OCI-LY7 (cell line): Measurements from ENCODE around the gene SASH1. TPM values are rescaled to one million over a fixed set of nuclear protein-coding genes. Genes with fewer than 3 reads are reported as not detected.

Source experiments
- BruUV-seq: library from RNA; stranded (reverse); fragments of 400-500 nt; replicated peaks from 2 replicates; lab custom pipeline; 2021; lab: Mats Ljungman, UMichigan
- CTCF ChIA-PET: fragments of 300-600 bp; sonication (Branson Sonifier 250); formaldehyde crosslinking; loops from one replicate; lab custom pipeline; 2022; ENCODE audit warnings: antibody characterized with exemption; ENCODE audit not compliant: unreplicated experiment; lab: Charles Lee
- POLR2A ChIA-PET: fragments of 300-600 bp; sonication (Branson Sonifier 250); formaldehyde crosslinking; loops from one replicate; lab custom pipeline; 2022; ENCODE audit warnings: antibody characterized with exemption; lab: Charles Lee
- DNase-seq: peaks from one replicate; pipeline ENCODE4 v3.0.0-alpha.2; 2015; ENCODE audit warnings: low spot score
- H2AFZ ChIP-seq: fragments of 200-600 bp; sonication (generic), shearing (Covaris generic); 2 replicates; pipeline ENCODE4 v1.6.1; 2014; ENCODE audit warnings: mild to moderate bottlenecking, antibody characterized with exemption, low read length, moderate library complexity
- H3K27ac ChIP-seq: fragments of 200-600 bp; sonication (generic); 2 replicates; pipeline ENCODE4 v1.5.1; 2014; ENCODE audit warnings: mixed run types, low read depth, mild to moderate bottlenecking, moderate library complexity, low read length, inconsistent platforms; ENCODE audit not compliant: poor library complexity, severe bottlenecking
- H3K36me3 ChIP-seq: fragments of 200-600 bp; sonication (generic); 2 replicates; pipeline ENCODE4 v1.6.1; 2014; ENCODE audit warnings: mild to moderate bottlenecking, antibody characterized with exemption, low read length, moderate library complexity, mixed read lengths; ENCODE audit not compliant: insufficient read depth
- H3K4me1 ChIP-seq: fragments of 200-600 bp; sonication (generic); 2 replicates; pipeline ENCODE4 v1.5.1; 2014; ENCODE audit warnings: mild to moderate bottlenecking, low read length; ENCODE audit not compliant: insufficient read depth, poor library complexity, severe bottlenecking
- H3K4me2 ChIP-seq: fragments of 200-600 bp; sonication (generic); 2 replicates; pipeline ENCODE4 v1.6.1; 2014; ENCODE audit warnings: mild to moderate bottlenecking, low read length
- H3K4me3 ChIP-seq: fragments of 200-600 bp; sonication (generic); 2 replicates; pipeline ENCODE4 v1.5.1; 2014; ENCODE audit warnings: mild to moderate bottlenecking, low read depth, low read length; ENCODE audit not compliant: poor library complexity, severe bottlenecking
- H3K79me2 ChIP-seq: fragments of 200-600 bp; sonication (generic); 2 replicates; pipeline ENCODE4 v1.6.1; 2016; ENCODE audit warnings: low read depth, mild to moderate bottlenecking, low read length, moderate library complexity, mixed read lengths; ENCODE audit not compliant: insufficient read depth
- H3K9me2 ChIP-seq: fragments of 200-600 bp; sonication (generic); 2 replicates; pipeline ENCODE4 v1.6.1; 2016; ENCODE audit warnings: mild to moderate bottlenecking, low read length, mixed read lengths; ENCODE audit not compliant: insufficient read depth
- H3K9me3 ChIP-seq: fragments of 200-600 bp; sonication (generic); 2 replicates; pipeline ENCODE4 v1.6.1; 2014; ENCODE audit warnings: mild to moderate bottlenecking, mixed run types, low read length, mixed read lengths
- H4K20me1 ChIP-seq: fragments of 200-600 bp; sonication (generic); 2 replicates; pipeline ENCODE4 v1.6.1; 2014; ENCODE audit warnings: mild to moderate bottlenecking, antibody characterized with exemption, low read length, moderate library complexity, mixed read lengths; ENCODE audit not compliant: insufficient read depth
- CTCF ChIP-seq: fragments of 200-600 bp; sonication (generic); conservative IDR thresholded peaks from 2 replicates; pipeline ENCODE4 v1.5.1; 2014; ENCODE audit warnings: mild to moderate bottlenecking, antibody characterized with exemption, low read length, moderate library complexity, mixed read lengths
- EZH2phosphoT487 ChIP-seq: fragments of 200-600 bp; sonication (generic); IDR thresholded peaks from 2 replicates; pipeline ENCODE4 v1.6.1; 2018; ENCODE audit warnings: low read depth, borderline replicate concordance, mild to moderate bottlenecking, mixed run types, antibody characterized with exemption, low read length, moderate library complexity, mixed read lengths
- intact Hi-C: fragments of 100-400 bp; cut with micrococcal nuclease; formaldehyde crosslinking; loops from one replicate; pipeline ENCODE4 v1.10.0; 2022; ENCODE audit not compliant: unreplicated experiment
- total RNA-seq, 2 experiments: library from RNA; depleted of rRNA in 1 of 2; stranded (reverse); fragments of >200 nt in 1 of 2; shearing (Covaris generic) in 1 of 2; gene quantifications; 2 replicates each; pipeline ENCODE4 v1.2.3, GENCODE V29; 2014 to 2022

The SASH1 gene
- total RNA-seq, 2 experiments from 2014 or later = not detected

- BruUV-seq = no TSS peak
- Histone ChIP-seq H3K4me2 (no peak overlapping the region), H3K79me2 (no peaks in the 10 kb centered on the region), H3K4me1 (no peaks in the 10 kb centered on the region), H4K20me1 (no peaks in the 10 kb centered on the region), H3K9me3 (no peaks in the 10 kb centered on the region), H3K9me2 (no peaks in the 10 kb centered on the region), H3K27ac (no peak overlapping the region), H3K4me3 (no peak overlapping the region), H3K36me3 (no peaks in the 10 kb centered on the region), H2AFZ (no peak overlapping the region)
- CTCF ChIA-PET = no interaction called here
- no peak for DNase-seq
- POLR2A ChIA-PET = interaction anchor here (0.5 kb wide), 1 partner anchor 139 kb away, joined by 5 read pairs; no protein-coding TSS in a partner anchor
- intact Hi-C loops = no loop called here
- TF ChIP-seq EZH2phosphoT487 (no peak), CTCF (no peak)
Observed at GRCh38 chr6:148440016-148440415, 97.4 kb downstream of the SASH1 start.

DNA sequence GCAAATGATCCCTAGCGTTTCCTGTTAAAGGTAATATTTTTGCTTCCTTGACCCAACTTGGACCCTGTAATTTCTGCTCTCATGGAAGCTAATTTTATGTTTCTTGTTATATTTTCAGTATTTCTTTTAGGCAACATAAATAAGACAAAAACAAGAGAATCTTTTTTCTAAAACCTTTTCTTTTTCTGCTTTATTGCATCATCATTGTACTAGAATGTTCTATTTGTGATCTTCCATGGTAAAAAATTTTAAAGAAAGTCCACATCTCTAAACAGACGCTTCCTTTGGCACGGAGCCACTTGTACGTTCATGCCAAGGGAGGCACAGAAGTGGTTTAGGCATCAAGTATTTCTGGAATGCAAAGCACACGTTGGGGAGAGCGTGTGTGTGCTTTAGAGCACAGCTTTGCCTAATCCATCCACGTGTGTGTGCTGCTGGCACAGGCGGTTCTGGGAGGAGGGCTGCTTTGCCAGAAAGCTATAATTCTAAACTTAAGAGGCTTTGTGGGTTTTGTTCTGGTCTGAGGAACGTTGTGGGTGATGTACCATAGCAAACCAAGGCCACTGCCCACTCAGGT lies 98.3 kb downstream of the SASH1 start:
- no peak for DNase-seq
- no peak overlapping the region for H3K4me3 ChIP-seq
- no peaks in the 10 kb centered on the region for H3K4me1 ChIP-seq
- TF ChIP-seq EZH2phosphoT487 (no peak), CTCF (no peak)
- no TSS peak for BruUV-seq
- H3K27ac ChIP-seq = no peak overlapping the region
- ChIA-PET CTCF (no interaction called here), POLR2A (no interaction called here)
- no peak overlapping the region for H2AFZ ChIP-seq
- H3K9me2 ChIP-seq = no peaks in the 10 kb centered on the region
- H4K20me1 ChIP-seq = no peaks in the 10 kb centered on the region
- intact Hi-C loops = no loop called here
- no peak overlapping the region for H3K4me2 ChIP-seq
- no peaks in the 10 kb centered on the region for H3K36me3 ChIP-seq
- no peaks in the 10 kb centered on the region for H3K9me3 ChIP-seq
- no peaks in the 10 kb centered on the region for H3K79me2 ChIP-seq

- no peak overlapping the region for H3K4me2 ChIP-seq
- no peaks in the 10 kb centered on the region for H3K4me1 ChIP-seq
- DNase-seq = no peak
- H3K4me3 ChIP-seq = no peak overlapping the region
- H4K20me1 ChIP-seq = no peaks in the 10 kb centered on the region
- ChIA-PET POLR2A (no interaction called here), CTCF (no interaction called here)
- no peaks in the 10 kb centered on the region for H3K9me3 ChIP-seq
- no peaks in the 10 kb centered on the region for H3K79me2 ChIP-seq
- intact Hi-C loops = no loop called here
- H3K9me2 ChIP-seq = no peaks in the 10 kb centered on the region
- no peak overlapping the region for H3K27ac ChIP-seq
- TF ChIP-seq CTCF (no peak), EZH2phosphoT487 (no peak)
- no peak overlapping the region for H2AFZ ChIP-seq
- no peaks in the 10 kb centered on the region for H3K36me3 ChIP-seq
- BruUV-seq = no TSS peak
Observed at GRCh38 chr6:148441454-148441911, 98.8 kb downstream of the SASH1 start.
